Retinal pigment epithelial cell (primary cell): ENCODE results near the gene SFXN4.

Experiments
- DNase-seq: peaks from one replicate; pipeline ENCODE4 v3.0.0-alpha.2; 2010; ENCODE audit warnings: low read depth
- H3K4me3 ChIP-seq: 2 replicates; pipeline ENCODE4 v1.5.1; 2011; ENCODE audit warnings: mild to moderate bottlenecking, low read length, control low read depth, moderate library complexity
- CTCF ChIP-seq: conservative IDR thresholded peaks from 2 replicates; pipeline ENCODE4 v1.5.1; 2011; ENCODE audit warnings: low read depth, low read length, control low read depth, inconsistent platforms

The SFXN4 gene

GRCh38 chr10:119208553-119208940 is 43.0 kb upstream of the SFXN4 start:
- no peak for DNase-seq
- no peak for TF ChIP-seq CTCF
- H3K4me3 ChIP-seq = peak overlapping the region; percentile 61

- no peak for TF ChIP-seq CTCF
- no peak for DNase-seq
- H3K4me3 ChIP-seq = peak overlapping the region; percentile 61
Measured at GRCh38 chr10:119207713-119208552, 42.4 kb upstream of the SFXN4 start.

- peak; percentile 67 for DNase-seq
- H3K4me3 ChIP-seq = peak within 1 kb of the TSS; percentile 61
- no peak for TF ChIP-seq CTCF
Measured at GRCh38 chr10:119207366-119207666, 41.8 kb upstream of the SFXN4 start, which contains the start of gene GRK5. GRK5 (plus strand) TSS chr10:119207571; CDS start chr10:119207918, 347 bp downstream.

- DNase-seq = peak; percentile 38
- peak; percentile 45 for TF ChIP-seq CTCF
- H3K4me3 ChIP-seq = peak overlapping the region; percentile 61
Measured at GRCh38 chr10:119206603-119207365, 41.3 kb upstream of the SFXN4 start.

GRCh38 chr10:119205894-119206602 is 40.5 kb upstream of the SFXN4 start:
- DNase-seq = no peak
- no peak for TF ChIP-seq CTCF
- H3K4me3 ChIP-seq = peak overlapping the region; percentile 41

- DNase-seq = peak; percentile 14
- no peak overlapping the region for H3K4me3 ChIP-seq
- no peak for TF ChIP-seq CTCF
Measured at GRCh38 chr10:119203006-119203405, 37.5 kb upstream of the SFXN4 start.
